ENCODE results near the gene PCOLCE2.
"Not testable (repeated sequence)": the region's sequence is repeated elsewhere in the genome, so short reads cannot be mapped to it uniquely, and the experiment has no call there.

The PCOLCE2 gene

GRCh38 chr3:142898346-142899213 lies 9.7 kb upstream of the PCOLCE2 start:
- DNase-seq (ENCODE audit: low read depth), result no peak

GRCh38 chr3:142897807-142898206 lies 8.9 kb upstream of the PCOLCE2 start:
- DNase-seq (ENCODE audit: low read depth), result no peak

GRCh38 chr3:142896996-142897395 lies 8.1 kb upstream of the PCOLCE2 start:
- no peak for DNase-seq (ENCODE audit: low read depth)

- no peak for DNase-seq (ENCODE audit: low read depth)
Measured at GRCh38 chr3:142896201-142896755, 7.4 kb upstream of the PCOLCE2 start.

- no peak for DNase-seq (ENCODE audit: low read depth)
Measured at GRCh38 chr3:142894493-142894892, 5.6 kb upstream of the PCOLCE2 start.

- DNase-seq (ENCODE audit: low read depth), result no peak
Measured at GRCh38 chr3:142892714-142893113, 3.8 kb upstream of the PCOLCE2 start.

GRCh38 chr3:142890592-142890991 lies 1.7 kb upstream of the PCOLCE2 start:
- no peak for DNase-seq (ENCODE audit: low read depth)

GRCh38 chr3:142889212-142890014 lies 530 bp upstream of the PCOLCE2 start:
- no peak for DNase-seq (ENCODE audit: low read depth)

- no peak for DNase-seq (ENCODE audit: low read depth)
Measured at GRCh38 chr3:142888099-142888480, 793 bp downstream of the PCOLCE2 start.

- DNase-seq (ENCODE audit: low read depth), result no peak
Measured at GRCh38 chr3:142886940-142887339, 1.9 kb downstream of the PCOLCE2 start.

- no peak for DNase-seq (ENCODE audit: low read depth)
Measured at GRCh38 chr3:142886021-142886420, 2.9 kb downstream of the PCOLCE2 start.

GRCh38 chr3:142884531-142884930 lies 4.4 kb downstream of the PCOLCE2 start:
- no peak for DNase-seq (ENCODE audit: low read depth)

GRCh38 chr3:142883534-142883933 lies 5.3 kb downstream of the PCOLCE2 start:
- not testable (repeated sequence) for DNase-seq (ENCODE audit: low read depth)

GRCh38 chr3:142881445-142882224 lies 7.2 kb downstream of the PCOLCE2 start:
- no peak for DNase-seq (ENCODE audit: low read depth)

- no peak for DNase-seq (ENCODE audit: low read depth)
Measured at GRCh38 chr3:142878649-142879300, 10.1 kb downstream of the PCOLCE2 start.

- no peak for DNase-seq (ENCODE audit: low read depth)
Measured at GRCh38 chr3:142876417-142876816, 12.5 kb downstream of the PCOLCE2 start.

- DNase-seq (ENCODE audit: low read depth), result no peak
Measured at GRCh38 chr3:142875583-142876207, 13.2 kb downstream of the PCOLCE2 start.

GRCh38 chr3:142875099-142875498 lies 13.8 kb downstream of the PCOLCE2 start:
- DNase-seq (ENCODE audit: low read depth), result no peak

- not testable (repeated sequence) for DNase-seq (ENCODE audit: low read depth)
Measured at GRCh38 chr3:142868382-142868781, 20.5 kb downstream of the PCOLCE2 start.

- no peak for DNase-seq (ENCODE audit: low read depth)
Measured at GRCh38 chr3:142866841-142867631, 21.8 kb downstream of the PCOLCE2 start.

All from stimulated activated CD4-positive, alpha-beta T cell treated with anti-CD3 and anti-CD28 coated beads, Interleukin-2, amount 100 ng/mL, for 4 hours (primary cell).